ENCODE results near the gene SH3RF1. TPM values are rescaled to one million over a fixed set of nuclear protein-coding genes. Genes with fewer than 3 reads are reported as not detected.

The SH3RF1 gene
- total and polyA plus RNA-seq, 10 of the 15 experiments (the other 5 are each of a cell fraction or from before 2014, with no cell fraction given): 4.5 to 22.5 (median 10.4) TPM

- TF ChIP-seq PKNOX1 (IDR thresholded peaks at IDR 0.05) (no peak), USF1 (IDR thresholded peaks at IDR 0.05; ENCODE audit: borderline replicate concordance, extremely low read length, insufficient read depth, low read depth, low read length) (no peak), WRNIP1 (IDR thresholded peaks at IDR 0.05; ENCODE audit: borderline replicate concordance, low read depth, low read length) (no peak), MLLT1 (IDR thresholded peaks at IDR 0.05) (no peak), RAD21 (IDR thresholded peaks at IDR 0.05; ENCODE audit: insufficient read depth, low read depth, low read length) (no peak), ZZZ3 (IDR thresholded peaks at IDR 0.05; ENCODE audit: control insufficient read depth, insufficient read length, low read depth) (no peak), BACH1 (IDR thresholded peaks at IDR 0.05; ENCODE audit: borderline replicate concordance) (no peak)
Observed at GRCh38 chr4:169201222-169202144, 69.3 kb downstream of the SH3RF1 start (continued).

All from GM12878 (cell line).